GM12864 (cell line): ENCODE data around the gene HSPA6.

Experiments
- DNase-seq: peaks from one replicate; pipeline ENCODE4 v3.0.0-alpha.2; 2011; ENCODE audit warnings: low read depth
- H3K4me3 ChIP-seq: 2 replicates; pipeline ENCODE4 v1.5.1; 2011; ENCODE audit warnings: mild to moderate bottlenecking, low read depth, low read length, control low read depth
- TF ChIP-seq, protein P1 (sequence below): IDR thresholded peaks from 2 replicates; pipeline ENCODE4 v1.5.1; 2011; ENCODE audit warnings: low read depth, mild to moderate bottlenecking, moderate library complexity, low read length, control low read depth, inconsistent platforms; ENCODE audit errors: missing control alignments

Gene HSPA6

DNA sequence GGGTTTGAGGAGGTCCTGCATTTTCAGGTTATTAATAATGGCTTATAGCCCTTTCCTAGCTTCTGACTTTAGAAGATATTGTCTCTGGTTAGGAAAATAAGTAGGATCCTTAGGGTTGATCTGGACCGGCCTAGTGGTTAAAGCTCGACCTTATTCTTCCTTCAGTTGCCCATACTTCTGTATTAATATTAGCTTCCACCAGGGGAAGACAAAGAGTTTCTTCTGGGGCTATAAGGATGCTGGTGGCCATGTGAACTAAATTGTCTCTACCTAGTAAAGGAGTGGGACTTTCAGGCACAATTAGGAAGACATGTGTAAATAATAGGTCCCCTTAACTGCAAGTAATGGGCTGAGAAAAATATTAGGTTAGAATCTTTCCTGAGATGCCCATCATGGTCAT is 39.7 kb upstream of the HSPA6 start:
- DNase-seq = no peak
- TF ChIP-seq, protein P1, sequence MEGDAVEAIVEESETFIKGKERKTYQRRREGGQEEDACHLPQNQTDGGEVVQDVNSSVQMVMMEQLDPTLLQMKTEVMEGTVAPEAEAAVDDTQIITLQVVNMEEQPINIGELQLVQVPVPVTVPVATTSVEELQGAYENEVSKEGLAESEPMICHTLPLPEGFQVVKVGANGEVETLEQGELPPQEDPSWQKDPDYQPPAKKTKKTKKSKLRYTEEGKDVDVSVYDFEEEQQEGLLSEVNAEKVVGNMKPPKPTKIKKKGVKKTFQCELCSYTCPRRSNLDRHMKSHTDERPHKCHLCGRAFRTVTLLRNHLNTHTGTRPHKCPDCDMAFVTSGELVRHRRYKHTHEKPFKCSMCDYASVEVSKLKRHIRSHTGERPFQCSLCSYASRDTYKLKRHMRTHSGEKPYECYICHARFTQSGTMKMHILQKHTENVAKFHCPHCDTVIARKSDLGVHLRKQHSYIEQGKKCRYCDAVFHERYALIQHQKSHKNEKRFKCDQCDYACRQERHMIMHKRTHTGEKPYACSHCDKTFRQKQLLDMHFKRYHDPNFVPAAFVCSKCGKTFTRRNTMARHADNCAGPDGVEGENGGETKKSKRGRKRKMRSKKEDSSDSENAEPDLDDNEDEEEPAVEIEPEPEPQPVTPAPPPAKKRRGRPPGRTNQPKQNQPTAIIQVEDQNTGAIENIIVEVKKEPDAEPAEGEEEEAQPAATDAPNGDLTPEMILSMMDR = peak; percentile 57
- no peak overlapping the region for H3K4me3 ChIP-seq

DNA sequence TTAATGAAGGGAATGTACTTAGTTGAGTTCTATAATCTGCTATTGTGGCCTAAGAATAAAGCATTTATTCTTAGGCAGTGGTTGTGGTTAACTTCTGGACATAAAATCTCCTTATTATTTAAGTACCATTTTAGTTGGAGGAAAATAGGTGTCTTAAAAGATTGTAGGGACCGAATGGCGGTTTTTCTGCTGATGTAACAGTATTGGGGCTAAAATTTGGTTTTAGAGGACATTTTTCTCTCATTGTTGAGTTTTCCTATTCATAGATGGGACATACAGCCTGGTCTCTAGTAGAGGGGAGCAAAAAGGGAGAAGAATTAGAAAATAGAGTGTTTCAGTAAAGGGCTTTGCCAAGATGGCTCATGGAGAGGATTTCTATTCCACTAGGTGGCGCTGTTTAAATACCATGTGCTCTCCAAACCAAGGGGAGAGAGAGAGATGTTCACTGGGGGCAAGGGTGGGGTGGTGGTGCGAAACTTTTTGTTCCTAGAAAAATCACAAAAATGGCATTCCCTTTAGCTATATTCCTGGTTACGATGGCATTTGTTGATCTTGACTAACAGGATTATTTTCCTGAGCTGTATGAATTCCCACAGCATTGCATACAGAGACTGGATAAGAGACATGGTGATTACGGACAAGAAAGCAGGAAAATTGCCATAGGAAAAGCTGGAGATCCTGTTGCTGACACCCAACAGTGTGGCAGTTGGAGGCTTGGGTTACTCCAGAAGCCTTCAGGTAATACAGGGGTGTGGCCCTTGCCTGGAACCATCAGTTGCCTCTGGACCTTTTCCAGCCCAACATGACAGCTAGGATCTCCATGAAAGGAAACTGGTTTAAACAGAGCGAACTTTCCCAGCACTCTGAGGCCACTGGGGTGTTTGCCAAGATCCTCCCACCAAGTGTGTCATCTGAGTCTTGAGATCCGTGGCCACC is 37.3 kb upstream of the HSPA6 start:
- H3K4me3 ChIP-seq = no peak overlapping the region
- DNase-seq = no peak
- TF ChIP-seq, protein P1 = peak; percentile 64

DNA sequence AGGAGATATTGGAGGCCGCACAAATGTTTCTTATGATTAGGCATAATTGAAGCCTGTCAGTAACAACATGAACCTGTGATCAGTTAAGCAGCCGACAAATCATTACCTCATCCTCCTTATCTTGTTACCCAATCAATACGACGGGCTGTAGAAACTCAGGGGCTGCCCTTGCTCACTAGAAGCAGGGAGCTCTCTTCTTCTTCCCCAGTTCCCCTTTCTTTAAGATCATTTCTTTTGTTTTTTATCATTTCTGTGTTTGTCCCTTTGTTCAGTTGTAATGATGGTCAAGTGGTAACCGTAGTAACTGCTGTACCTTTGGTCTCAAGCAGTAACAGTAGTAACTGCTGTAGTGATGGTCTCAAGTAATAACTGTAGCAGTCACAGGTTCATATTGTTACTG is 32.9 kb upstream of the HSPA6 start:
- no peak for DNase-seq
- H3K4me3 ChIP-seq = no peak overlapping the region
- TF ChIP-seq, protein P1 = no peak

- DNase-seq = no peak
- TF ChIP-seq, protein P1 = no peak
- H3K4me3 ChIP-seq = no peak overlapping the region
Measured at GRCh38 chr1:161492827-161493226, 31.5 kb upstream of the HSPA6 start.

DNA sequence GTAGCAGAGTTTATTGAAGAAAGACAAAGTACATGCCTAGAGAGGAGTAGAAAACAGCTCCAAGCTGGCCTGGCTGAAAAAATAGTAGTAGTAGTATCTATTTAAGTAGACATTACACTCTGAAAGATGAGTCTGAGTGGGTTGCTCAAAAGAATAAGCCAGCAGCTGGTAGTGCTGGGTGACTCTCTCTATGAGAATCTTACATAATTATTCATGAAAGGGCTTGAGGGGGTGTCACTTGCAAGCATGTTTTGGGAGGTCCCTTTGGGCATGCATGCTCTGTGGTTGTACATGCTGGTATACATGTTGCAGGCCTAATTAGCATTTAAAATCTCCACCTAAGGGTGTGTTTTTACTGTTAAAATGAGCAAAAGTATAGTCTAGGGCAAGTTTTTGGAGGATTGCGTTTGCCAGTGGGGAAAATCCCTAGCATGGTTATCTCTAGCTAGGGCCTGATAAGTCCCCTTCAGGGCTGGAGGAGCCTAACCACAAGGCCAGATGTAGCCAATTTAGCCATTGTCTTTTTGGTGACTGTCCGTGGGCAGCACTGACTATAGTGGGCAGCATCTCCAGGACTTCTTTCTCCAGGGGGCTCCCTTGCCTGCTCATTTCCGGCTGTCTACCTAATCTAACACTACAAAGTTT is 30.1 kb upstream of the HSPA6 start:
- no peak overlapping the region for H3K4me3 ChIP-seq
- TF ChIP-seq, protein P1 = no peak

GRCh38 chr1:161495490-161495889 is 28.9 kb upstream of the HSPA6 start:
- TF ChIP-seq, protein P1 = no peak
- DNase-seq = no peak
- H3K4me3 ChIP-seq = no peak overlapping the region

More for the DNA sequence above, 30.1 kb upstream of the HSPA6 start:
- no peak for DNase-seq

- DNase-seq = no peak
- TF ChIP-seq, protein P1 = no peak
- H3K4me3 ChIP-seq = no peak overlapping the region
Measured at GRCh38 chr1:161497961-161498360, 26.4 kb upstream of the HSPA6 start.
